SK-N-MC (cell line): ENCODE results near the gene BTBD17.

Experiments
- EZH2 ChIP-seq: fragments of 200-600 bp; sonication (generic); IDR thresholded peaks from one replicate; pipeline ENCODE4 v1.6.1; 2017; ENCODE audit warnings: antibody characterized with exemption
- POLR2AphosphoS5 ChIP-seq: IDR thresholded peaks from 2 replicates; pipeline ENCODE4 v1.6.1; 2012; ENCODE audit warnings: mild to moderate bottlenecking, low read depth, low read length, borderline replicate concordance

DNA sequence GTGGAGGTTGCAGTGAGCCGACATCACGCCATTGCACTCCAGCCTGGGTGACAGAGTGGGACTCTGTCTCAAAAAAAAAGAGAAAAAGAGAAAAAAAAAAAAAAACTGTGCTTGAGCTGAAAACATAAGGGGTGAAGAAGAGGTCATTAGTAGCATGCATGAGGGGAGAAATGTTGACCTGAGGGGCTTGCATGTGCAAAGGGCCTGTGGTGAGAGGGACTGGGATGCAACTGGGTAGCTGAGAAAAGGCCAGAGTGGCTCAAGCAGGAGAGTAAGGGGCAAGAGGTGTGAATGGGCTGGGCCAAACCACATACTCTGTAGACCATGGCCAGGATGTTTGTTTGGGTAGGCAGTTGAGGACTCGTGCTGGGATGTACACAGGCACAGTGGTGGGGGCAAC is 32.3 kb downstream of the BTBD17 start:
- no peak for TF ChIP-seq POLR2AphosphoS5
- TF ChIP-seq EZH2, result no peak
